Activated effector memory CD4-positive, alpha-beta T cell treated with Interleukin-2 at 50 U/mL for 16 hours (primary cell): ENCODE measurements around the gene NVL.
"Not testable (repeated sequence)": the region's sequence is repeated elsewhere in the genome, so short reads cannot be mapped to it uniquely, and the experiment has no call there.

ENCODE experiments used
- DNase-seq: peaks from one replicate; pipeline ENCODE4 v3.0.0-alpha.2; 2020

NVL gene

GRCh38 chr1:224226849-224227502 is 103.0 kb downstream of the NVL start:
- no peak for DNase-seq

GRCh38 chr1:224223819-224224714 is 105.9 kb downstream of the NVL start:
- no peak for DNase-seq

DNA sequence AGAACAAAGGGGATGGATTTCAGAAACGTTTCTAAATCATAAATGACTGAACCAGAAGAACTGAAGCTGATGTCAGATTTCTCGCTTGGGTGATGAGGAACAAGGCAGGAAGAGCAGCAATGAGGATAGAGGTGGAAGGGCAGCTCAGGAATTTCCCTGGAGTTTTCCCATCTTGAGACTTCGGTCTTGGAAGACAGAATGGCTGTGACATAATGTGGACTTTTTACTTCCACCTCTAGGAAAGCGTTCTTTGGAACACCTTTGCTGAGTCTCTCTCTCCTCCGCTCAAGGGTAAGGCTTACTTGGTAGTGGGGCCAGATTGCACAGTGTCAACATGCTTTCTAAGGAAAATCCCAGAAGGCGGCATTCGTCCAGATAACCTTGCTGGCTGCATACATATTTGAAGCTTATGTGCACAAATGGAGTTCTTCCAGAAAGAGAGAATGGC is 110.3 kb downstream of the NVL start:
- DNase-seq, result no peak

DNA sequence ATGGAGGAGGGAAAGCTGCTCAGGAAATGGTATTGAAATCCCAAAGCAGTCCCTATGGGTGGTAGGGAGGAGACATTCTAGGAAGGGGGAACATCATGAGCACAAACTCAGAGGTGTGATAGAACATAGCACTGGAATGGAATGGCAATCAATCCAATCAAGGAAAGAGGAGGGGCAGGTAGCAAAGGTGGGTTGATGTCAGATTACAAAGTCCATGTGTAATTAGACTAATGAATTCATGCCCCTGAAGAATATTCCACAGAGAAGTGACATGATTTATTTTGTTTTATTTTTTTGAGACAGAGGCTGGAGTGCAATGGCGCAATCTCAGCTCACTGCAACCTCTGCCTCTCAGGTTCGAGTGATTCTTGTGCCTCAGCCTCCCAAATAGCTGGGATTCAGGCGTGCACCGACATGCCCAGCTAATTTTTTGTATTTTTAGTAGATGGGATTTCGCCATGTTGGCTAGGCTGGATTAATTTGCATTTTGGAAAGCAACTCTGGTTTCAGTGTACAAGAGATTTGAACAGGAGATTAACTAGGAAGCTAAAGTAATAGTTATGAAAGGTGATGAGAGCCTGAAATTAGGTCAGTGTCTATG is 110.9 kb downstream of the NVL start:
- DNase-seq, result no peak

GRCh38 chr1:224217655-224218623 is 112.0 kb downstream of the NVL start:
- no peak for DNase-seq

DNA sequence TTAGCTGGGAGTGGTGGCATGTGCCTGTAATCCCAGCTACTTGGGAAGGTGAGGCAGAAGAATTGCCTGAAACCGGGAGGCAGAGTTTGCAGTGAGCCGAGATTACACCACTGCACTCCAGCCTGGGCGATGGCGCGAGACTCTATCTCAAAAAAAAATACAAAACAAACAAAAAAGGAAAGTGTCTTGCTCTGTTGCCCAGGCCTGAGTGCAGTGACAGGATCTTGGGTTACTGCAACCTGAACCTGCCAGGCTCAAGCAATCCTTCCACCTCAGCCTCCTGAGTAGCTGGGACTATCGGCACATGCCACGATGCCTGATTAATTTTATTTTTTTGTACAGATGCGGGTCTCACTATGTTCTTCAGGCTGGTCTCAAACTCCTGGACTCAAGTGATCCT is 113.6 kb downstream of the NVL start:
- no peak for DNase-seq

- no peak for DNase-seq
Measured at GRCh38 chr1:224213438-224214119, 116.4 kb downstream of the NVL start.

DNA sequence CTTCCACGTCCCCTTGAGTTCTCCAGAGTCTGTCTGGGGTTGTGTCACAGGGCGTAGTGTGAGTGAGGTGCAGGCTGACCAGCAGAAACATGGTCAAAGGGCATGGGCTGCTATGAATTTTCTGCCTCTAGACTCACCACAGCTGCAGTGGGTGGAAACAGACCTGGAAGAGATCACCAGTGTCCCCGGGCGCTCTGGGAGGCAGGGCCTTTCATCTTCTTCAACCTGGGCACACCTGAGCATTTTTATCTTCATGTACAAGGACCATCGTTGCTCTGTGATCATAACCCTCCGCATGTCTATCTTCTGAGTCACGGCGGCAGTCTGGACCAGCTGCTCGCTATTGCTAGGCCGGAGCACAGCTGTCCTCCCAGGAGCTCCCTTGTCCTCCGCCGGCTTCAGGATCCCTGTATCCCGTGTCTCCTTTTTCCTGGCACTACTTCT is 117.3 kb downstream of the NVL start:
- no peak for DNase-seq

DNA sequence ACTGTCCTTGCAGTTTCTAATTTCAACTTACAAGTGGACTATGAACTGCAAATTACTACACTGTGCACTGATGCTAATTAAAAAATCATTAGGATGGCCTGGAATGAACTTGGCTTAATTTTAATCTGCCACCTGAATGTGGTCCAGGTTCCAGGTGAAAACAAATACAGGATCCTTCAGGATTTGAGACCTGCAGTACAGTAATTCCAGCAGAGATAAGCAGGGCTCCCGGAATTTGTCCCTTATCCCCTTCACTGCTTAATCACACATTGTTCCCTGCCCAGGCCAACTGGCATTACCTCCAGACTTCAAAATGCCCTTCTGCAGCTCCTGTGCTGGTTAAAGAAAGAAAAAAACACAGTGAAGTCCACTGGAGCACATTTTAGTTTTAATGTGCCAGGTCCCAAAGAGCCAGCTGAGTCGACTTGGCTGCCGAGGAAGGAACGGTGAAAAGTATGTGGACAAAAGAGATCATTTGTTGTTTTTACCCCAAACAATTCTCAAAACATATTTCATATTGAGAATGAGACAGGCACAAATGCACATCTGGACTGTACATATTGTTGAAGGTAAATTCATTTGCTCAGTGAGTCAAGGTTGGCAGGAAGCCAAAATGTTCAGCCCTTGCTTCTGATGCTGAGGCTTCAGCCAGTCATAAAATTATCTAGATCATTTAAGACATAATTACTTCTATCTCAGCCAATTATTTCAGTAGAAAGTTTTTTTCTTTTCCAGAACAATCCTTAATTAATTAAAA is 118.6 kb downstream of the NVL start:
- DNase-seq, result no peak

GRCh38 chr1:224205931-224206538 is 123.9 kb downstream of the NVL start:
- not testable (repeated sequence) for DNase-seq

DNA sequence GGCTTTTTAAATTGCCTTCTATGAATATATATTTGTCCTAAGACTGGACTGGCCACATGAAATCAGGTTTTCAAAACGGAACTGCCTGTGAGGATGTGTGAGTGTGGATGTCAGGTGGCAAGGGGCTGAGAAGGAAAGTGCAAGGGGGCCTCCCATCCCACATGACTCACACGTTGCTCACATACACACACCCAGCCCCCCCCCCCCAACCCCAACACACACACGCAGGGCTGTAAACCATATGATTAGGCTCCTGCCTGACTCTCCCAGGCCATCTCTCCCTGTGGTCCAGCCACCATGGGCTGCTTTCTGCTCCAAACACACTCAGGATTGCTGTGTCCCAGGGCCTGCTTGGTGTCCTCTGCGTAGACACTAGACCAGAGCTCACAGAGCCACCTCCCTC is 124.5 kb downstream of the NVL start:
- no peak for DNase-seq

DNA sequence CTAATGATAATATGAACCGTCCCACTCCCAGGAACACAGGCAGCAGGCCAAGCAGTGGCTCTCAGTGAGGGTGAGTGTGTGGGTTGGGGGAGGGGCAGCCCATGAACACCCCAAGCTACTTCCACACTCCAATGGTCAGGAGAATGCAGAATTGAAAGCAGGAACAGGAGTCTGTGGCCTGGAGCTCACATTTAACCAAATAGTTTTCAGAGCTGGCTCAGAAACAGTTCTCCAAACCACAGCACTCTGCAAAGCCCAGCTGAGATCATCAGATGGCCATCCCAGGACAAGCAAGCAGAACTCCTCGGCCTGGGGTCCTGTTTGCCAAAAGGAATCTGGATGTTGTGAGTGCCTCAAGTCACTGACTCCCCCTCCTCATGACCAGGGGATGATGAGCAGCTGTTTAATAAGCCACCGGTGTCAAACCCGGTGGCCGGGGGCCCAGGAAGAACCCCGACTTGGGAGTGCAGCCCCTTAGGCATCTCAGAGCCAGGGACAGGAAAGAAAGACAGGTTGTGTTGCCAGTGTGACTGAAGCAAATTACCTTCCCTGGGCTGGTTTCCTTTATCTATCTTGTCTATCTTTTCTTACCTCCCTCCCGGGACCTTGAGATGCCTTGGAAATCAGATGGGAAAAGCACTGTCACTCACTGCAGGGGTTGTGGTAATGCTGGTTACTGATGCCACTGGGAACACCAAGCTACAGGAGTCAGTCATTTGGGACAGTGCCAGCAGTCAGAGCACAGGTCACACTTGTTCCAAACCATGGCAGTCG is 126.5 kb downstream of the NVL start:
- no peak for DNase-seq

- DNase-seq, result no peak
Measured at GRCh38 chr1:224201853-224202252, 128.1 kb downstream of the NVL start.

DNA sequence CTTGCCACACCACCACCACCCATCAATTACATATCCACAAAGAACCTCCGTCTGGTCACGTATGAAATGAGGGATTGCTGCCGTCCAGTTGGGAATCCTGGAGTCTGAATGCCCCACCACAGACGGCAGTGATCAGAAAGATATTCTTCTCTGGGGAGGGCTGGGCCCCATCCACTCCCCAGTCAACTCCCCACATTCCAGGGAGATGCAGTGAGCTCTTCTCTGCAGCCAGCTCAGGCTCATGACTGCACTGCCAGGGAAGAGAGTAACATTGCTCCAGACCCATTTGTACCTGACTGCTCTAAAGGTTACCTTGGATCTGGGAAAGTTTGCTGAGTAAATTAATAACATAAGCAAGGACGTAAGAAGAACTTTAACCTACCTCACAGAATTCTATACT is 128.6 kb downstream of the NVL start:
- DNase-seq, result no peak

GRCh38 chr1:224199679-224200078 is 130.3 kb downstream of the NVL start:
- no peak for DNase-seq

- DNase-seq, result no peak
Measured at GRCh38 chr1:224198572-224198971, 131.4 kb downstream of the NVL start.

DNA sequence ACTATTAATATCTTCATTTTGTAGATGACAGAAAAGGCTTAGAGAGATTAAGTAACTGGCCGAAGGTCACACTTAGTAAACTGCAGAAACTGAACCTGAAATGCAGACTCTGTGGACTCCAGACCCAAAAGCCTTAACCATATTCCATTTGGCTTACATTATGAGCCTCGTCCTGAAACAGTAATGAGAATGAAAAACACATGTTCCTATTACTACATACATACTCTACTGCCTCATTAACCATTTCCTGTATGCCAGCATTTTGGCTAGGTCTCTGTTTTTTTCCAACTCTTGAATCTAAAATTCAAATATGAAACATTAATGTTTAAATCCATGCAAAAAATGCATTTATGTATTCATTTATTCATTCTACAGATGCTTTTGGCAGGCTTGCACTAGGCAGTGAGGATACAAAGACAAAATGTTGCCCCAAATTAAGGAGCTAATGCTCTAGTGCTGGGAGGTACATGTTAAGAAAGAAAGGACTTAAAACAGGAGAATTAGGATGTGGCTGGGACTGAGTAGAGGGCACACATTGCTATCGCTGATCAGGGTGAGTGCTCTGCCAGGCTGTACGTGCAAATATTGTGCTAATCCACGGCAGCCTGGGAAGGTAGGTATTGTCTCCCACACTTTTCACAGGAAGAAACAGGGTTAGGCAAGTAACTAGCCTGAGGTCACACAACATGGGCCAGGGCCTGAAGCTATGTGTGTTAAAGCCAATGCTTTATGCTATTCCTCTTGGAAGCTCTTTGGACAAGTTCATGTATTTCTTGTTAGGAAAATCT is 133.0 kb downstream of the NVL start:
- DNase-seq, result no peak

GRCh38 chr1:224193319-224193966 is 136.5 kb downstream of the NVL start:
- no peak for DNase-seq
